Stomach (tissue), 9 donors: Measurements from ENCODE around the gene CMIP. TPM values are rescaled to one million over a fixed set of nuclear protein-coding genes. Genes with fewer than 3 reads are reported as not detected.

Experiments
- DNase-seq, 2 donors: peaks; one replicate each; pipeline versions ENCODE4 v3.0.0 to v3.0.0-alpha.2; 2013 to 2019
- H3K27ac ChIP-seq, 5 donors: fragments of 200-600 bp in 4 of 5; sonication (generic) in 4 of 5; one replicate each; pipeline ENCODE4 v1.5.1; 2013 to 2019; ENCODE audit warnings: mild to moderate bottlenecking in 1 of 5, moderate library complexity in 1 of 5
- H3K27me3 ChIP-seq, 3 donors: fragments of 200-600 bp; sonication (generic); one replicate each; pipeline ENCODE4 v1.5.1; 2017 to 2019; ENCODE audit warnings: mixed run types in 1 of 3
- H3K36me3 ChIP-seq, 4 donors: fragments of 200-600 bp; sonication (generic); 1 replicate in 3 of 4; 2 replicates in 1 of 4; pipeline ENCODE4 v1.5.1; 2016 to 2019
- H3K4me1 ChIP-seq, 4 donors: fragments of 200-600 bp; sonication (generic); one replicate each; pipeline ENCODE4 v1.5.1; 2016 to 2019
- H3K4me3 ChIP-seq, 4 donors: fragments of 200-600 bp; sonication (generic) in 3 of 4; one replicate each; pipeline ENCODE4 v1.5.1; 2016 to 2019; ENCODE audit warnings: mild to moderate bottlenecking in 1 of 4
- H3K9me3 ChIP-seq, 4 donors: fragments of 200-600 bp; sonication (generic); one replicate each; pipeline ENCODE4 v1.5.1; 2016 to 2019
- CTCF ChIP-seq, 7 experiments: fragments of 450-650 bp in 4 of 7; fragments of 200-600 bp in 3 of 7; sonication (generic) in 3 of 7; IDR thresholded peaks; one replicate each; pipeline ENCODE4 v1.5.1; 2016 to 2019; ENCODE audit warnings: antibody characterized with exemption in 7 of 7, control low read depth in 2 of 7, mild to moderate bottlenecking in 1 of 7
- EP300 ChIP-seq: sonication (generic); formaldehyde crosslinking; IDR thresholded peaks from one replicate; pipeline ENCODE4 v1.6.1; 2017; ENCODE audit warnings: antibody characterized with exemption
- POLR2A ChIP-seq, 4 donors: fragments of 450-650 bp; IDR thresholded peaks; one replicate each; pipeline ENCODE4 v1.6.1; 2016; ENCODE audit warnings: antibody characterized with exemption in 4 of 4, control low read depth in 2 of 4, mild to moderate bottlenecking in 1 of 4, moderate library complexity in 1 of 4
- POLR2AphosphoS5 ChIP-seq, 3 donors: sonication (generic); formaldehyde crosslinking; IDR thresholded peaks; one replicate each; pipeline ENCODE4 v1.6.1; 2016; ENCODE audit warnings: antibody characterized with exemption in 3 of 3
- WGBS, 5 donors: extraction: QIAGEN DNeasy Blood & Tissue Kit in 3 of 5; methylation state at CpG; one replicate each; pipeline versions ENCODE4 v1.1.5 to v1.1.7; 2013 to 2018; 5-methylcytosine and 5-hydroxymethylcytosine counted together
- intact Hi-C: fragments of 100-400 bp; cut with DNase I; formaldehyde crosslinking; loops from one replicate; pipeline ENCODE4 v1.15.1; 2023; ENCODE audit warnings: low total_unique reads
- polyA plus RNA-seq, 3 donors: library from polyadenylated mRNA; stranded (reverse); fragments of 200-250 nt; gene quantifications; one replicate each; pipeline ENCODE4 v1.2.3, GENCODE V29; 2013
- total RNA-seq, 5 donors: library from RNA; depleted of rRNA; stranded (reverse); fragments of >200 nt; gene quantifications; one replicate each; pipeline versions ENCODE4 v1.1.0 to v1.2.3, GENCODE V29; 2014 to 2016
- donor health status: healthy with polysubstance abuse.
- donor health status: Bipolar disorder and iron deficiency.
- donor health status: healthy.

CMIP gene
- total and polyA plus RNA-seq, 8 donors = 11.1 to 71.0 (median 31.2) TPM

- intact Hi-C loops = no loop called here
These were observed 27.8 kb downstream of the CMIP start for GRCh38 chr16:81472391-81472790.

DNA sequence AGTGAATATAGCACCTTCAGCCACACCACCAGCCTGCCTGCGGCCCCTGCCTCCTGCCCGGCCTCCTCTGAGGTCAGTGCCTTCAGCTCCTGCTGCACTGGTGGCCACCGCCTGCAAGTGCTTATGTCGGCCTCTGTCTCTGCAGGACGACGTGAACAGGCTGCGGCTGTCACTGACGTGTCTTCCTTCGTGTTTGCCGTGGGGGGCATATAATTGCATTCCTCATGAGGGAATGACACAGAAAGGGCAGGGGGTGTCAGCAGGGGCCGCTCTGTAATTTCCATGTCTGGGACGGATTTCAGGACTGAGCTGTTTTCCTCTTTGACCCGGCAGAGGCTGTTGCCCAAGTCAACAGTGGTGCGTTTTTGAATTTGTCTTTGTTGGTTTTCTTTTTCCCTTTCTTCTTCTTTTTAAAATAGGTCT, 28.5 kb downstream of the CMIP start:
- Histone ChIP-seq H3K4me3 (no peak overlapping the region), H3K9me3 (no peaks in the 10 kb centered on the region), H3K27ac (peak overlapping the region; percentile 5 to 64 (median 45)), H3K4me1 (peaks cover 43 to 93% (median 71%) of the 10 kb centered on the region in 4 donors), H3K36me3 (peaks cover 0 to 12% (median 8%) of the 10 kb centered on the region in 4 donors), H3K27me3 (no peaks in the 10 kb centered on the region)
- WGBS, 5 donors = 58 to 75% (median 67%) methylated on average over 7 to 14 of the region's 14 CpGs
- TF ChIP-seq POLR2AphosphoS5 (IDR thresholded peaks at IDR 0.05) (no peak), CTCF (IDR thresholded peaks at IDR 0.05) (no peak), EP300 (no peak), POLR2A (IDR thresholded peaks at IDR 0.05) (no peak)
- no peak for DNase-seq
- intact Hi-C loops = no loop called here

More at GRCh38 chr16:81472391-81472790, 27.8 kb downstream of the CMIP start:
- 78 to 94% (median 93%) methylated on average over 6 to 7 of the region's 7 CpGs for WGBS, 5 donors
- DNase-seq = no peak
- no peak overlapping the region for H3K4me3 ChIP-seq
- peaks cover 36 to 90% (median 66%) of the 10 kb centered on the region in 4 donors for H3K4me1 ChIP-seq
- H3K36me3 ChIP-seq = peaks cover 0 to 12% (median 8%) of the 10 kb centered on the region in 4 donors
- H3K27me3 ChIP-seq = no peaks in the 10 kb centered on the region
- no peaks in the 10 kb centered on the region for H3K9me3 ChIP-seq
- TF ChIP-seq EP300 (no peak), CTCF (IDR thresholded peaks at IDR 0.05) (no peak), POLR2AphosphoS5 (IDR thresholded peaks at IDR 0.05) (no peak), POLR2A (IDR thresholded peaks at IDR 0.05) (no peak)
- peak overlapping the region; percentile 21 to 64 (median 45) for H3K27ac ChIP-seq

- H3K4me1 ChIP-seq = peaks cover 48 to 93% (median 73%) of the 10 kb centered on the region in 4 donors
- peak overlapping the region; percentile 16 to 64 (median 45) for H3K27ac ChIP-seq
- H3K36me3 ChIP-seq = peaks cover 0 to 12% (median 8%) of the 10 kb centered on the region in 4 donors
- no peaks in the 10 kb centered on the region for H3K9me3 ChIP-seq
- peak in 1 of 2 donors; percentile 71 for DNase-seq
- intact Hi-C loops = no loop called here
- WGBS, 5 donors = 37 to 61% (median 55%) methylated on average over 10 of the region's 10 CpGs
- H3K4me3 ChIP-seq = no peak overlapping the region
- H3K27me3 ChIP-seq = no peaks in the 10 kb centered on the region
- TF ChIP-seq EP300 = no peak
- no peak for TF ChIP-seq POLR2AphosphoS5 (IDR thresholded peaks at IDR 0.05)
- TF ChIP-seq CTCF (IDR thresholded peaks at IDR 0.05) = no peak
- no peak for TF ChIP-seq POLR2A (IDR thresholded peaks at IDR 0.05)
These were observed 28.9 kb downstream of the CMIP start for GRCh38 chr16:81473558-81473957.

- Histone ChIP-seq H3K36me3 (peaks cover 0 to 12% (median 8%) of the 10 kb centered on the region in 4 donors), H3K27me3 (no peaks in the 10 kb centered on the region), H3K4me1 (peaks cover 52 to 93% (median 74%) of the 10 kb centered on the region in 4 donors), H3K27ac (peak overlapping the region; percentile 15 to 64 (median 45)), H3K4me3 (no peak overlapping the region), H3K9me3 (no peaks in the 10 kb centered on the region)
- intact Hi-C loops = no loop called here
- 83 to 88% (median 85%) methylated on average over 15 to 20 of the region's 20 CpGs for WGBS, 5 donors
- no peak for DNase-seq
- no peak for TF ChIP-seq CTCF (IDR thresholded peaks at IDR 0.05)
- no peak for TF ChIP-seq POLR2AphosphoS5 (IDR thresholded peaks at IDR 0.05)
- no peak for TF ChIP-seq EP300
- TF ChIP-seq POLR2A (IDR thresholded peaks at IDR 0.05) = no peak
These were observed 29.7 kb downstream of the CMIP start for GRCh38 chr16:81473969-81474959.
